GM12873 (cell line): ENCODE measurements around the gene INTS6.

Source experiments
- CTCF ChIP-seq: IDR thresholded peaks from 2 replicates; pipeline ENCODE4 v1.5.1; 2012; ENCODE audit warnings: low read depth, mild to moderate bottlenecking, moderate library complexity, low read length, control low read depth; ENCODE audit not compliant: insufficient read depth; ENCODE audit errors: missing control alignments

INTS6 gene

GRCh38 chr13:51355217-51355616, 97.6 kb downstream of the INTS6 start:
- TF ChIP-seq CTCF: no peak

GRCh38 chr13:51349016-51349415, 103.8 kb downstream of the INTS6 start:
- TF ChIP-seq CTCF: no peak

- TF ChIP-seq CTCF: no peak
These were observed 104.5 kb downstream of the INTS6 start for GRCh38 chr13:51348069-51348967.

- no peak for TF ChIP-seq CTCF
These were observed 105.7 kb downstream of the INTS6 start for GRCh38 chr13:51347099-51347498.

- TF ChIP-seq CTCF: no peak
These were observed 106.4 kb downstream of the INTS6 start for GRCh38 chr13:51346397-51346796.

GRCh38 chr13:51343475-51343874, 109.4 kb downstream of the INTS6 start:
- TF ChIP-seq CTCF: no peak

GRCh38 chr13:51342706-51343105, 110.1 kb downstream of the INTS6 start:
- TF ChIP-seq CTCF: no peak
